22Rv1 (cell line): ENCODE results near the gene SLC9A7.

Experiments
- H3K27ac ChIP-seq: fragments of 450-650 bp; 2 replicates; pipeline ENCODE4 v1.5.1; 2017
- CTCF ChIP-seq: fragments of 450-650 bp; IDR thresholded peaks from 2 replicates; pipeline ENCODE4 v1.5.1; 2017; ENCODE audit warnings: mild to moderate bottlenecking
- ZFX ChIP-seq: fragments of 450-650 bp; IDR thresholded peaks from 2 replicates; pipeline ENCODE4 v1.6.1; 2017; ENCODE audit warnings: antibody characterized with exemption, borderline replicate concordance

The SLC9A7 gene

DNA sequence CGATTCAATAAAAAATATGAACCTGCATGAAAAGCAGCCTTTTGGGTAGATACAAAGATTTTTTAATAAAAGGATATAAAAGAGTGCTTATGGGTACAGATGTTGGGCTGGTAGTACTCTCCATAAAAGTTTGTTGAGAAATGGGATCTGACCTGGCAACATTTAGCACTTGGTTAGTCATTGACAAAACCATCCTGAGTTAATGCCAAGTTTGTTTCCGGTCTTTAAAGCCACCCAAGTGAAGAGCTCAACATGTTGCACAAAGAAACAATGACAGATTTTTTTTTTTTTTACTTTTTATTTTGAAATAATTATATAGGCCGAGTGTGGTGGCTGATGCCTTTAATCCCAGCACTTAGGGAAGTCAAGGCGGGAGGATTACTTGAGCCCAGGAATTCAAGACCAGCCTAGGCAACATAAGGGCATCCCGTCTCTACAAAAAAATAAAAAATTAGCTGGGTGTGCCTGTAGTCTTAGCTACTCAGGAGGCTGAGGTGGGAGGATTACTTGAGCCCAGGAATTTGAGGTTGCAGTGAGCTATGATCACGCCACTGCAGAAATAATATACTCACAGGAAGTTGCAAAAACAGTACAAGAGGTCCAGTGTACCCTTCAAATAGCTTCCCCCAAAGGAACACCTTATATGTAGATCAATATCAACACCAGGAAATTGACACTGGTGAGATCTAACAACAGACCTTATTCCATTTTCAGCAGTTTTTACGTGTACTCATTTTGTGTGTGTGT lies 168.8 kb downstream of the SLC9A7 start:
- TF ChIP-seq ZFX (no peak), CTCF (no peak)
- no peak overlapping the region for H3K27ac ChIP-seq

DNA sequence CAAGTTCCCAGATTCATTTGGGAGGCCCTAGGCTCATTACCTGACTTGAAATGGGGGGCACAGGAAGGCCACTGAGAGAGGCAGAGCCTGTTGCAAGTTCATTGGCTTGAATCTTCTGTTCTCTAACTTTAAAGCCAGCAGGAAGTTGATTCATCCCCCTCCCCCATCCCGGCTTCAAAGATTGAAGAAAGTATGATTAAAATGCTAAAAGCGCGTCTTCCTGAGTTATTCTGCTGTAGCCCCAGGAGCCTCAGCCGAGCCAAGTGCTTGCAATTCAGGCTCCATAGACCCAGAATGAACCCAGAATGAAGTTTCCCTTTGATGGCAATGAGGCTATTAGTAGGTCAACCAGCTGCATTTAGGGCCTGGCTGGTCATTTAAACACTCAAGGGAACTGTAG lies 170.7 kb downstream of the SLC9A7 start:
- no peak overlapping the region for H3K27ac ChIP-seq
- no peak for TF ChIP-seq CTCF
- TF ChIP-seq ZFX = no peak

GRCh38 chrX:46587753-46588171 lies 171.2 kb downstream of the SLC9A7 start:
- H3K27ac ChIP-seq = no peak overlapping the region
- TF ChIP-seq CTCF = no peak
- no peak for TF ChIP-seq ZFX

GRCh38 chrX:46587158-46587557 lies 171.8 kb downstream of the SLC9A7 start:
- no peak overlapping the region for H3K27ac ChIP-seq
- TF ChIP-seq CTCF (no peak), ZFX (no peak)

DNA sequence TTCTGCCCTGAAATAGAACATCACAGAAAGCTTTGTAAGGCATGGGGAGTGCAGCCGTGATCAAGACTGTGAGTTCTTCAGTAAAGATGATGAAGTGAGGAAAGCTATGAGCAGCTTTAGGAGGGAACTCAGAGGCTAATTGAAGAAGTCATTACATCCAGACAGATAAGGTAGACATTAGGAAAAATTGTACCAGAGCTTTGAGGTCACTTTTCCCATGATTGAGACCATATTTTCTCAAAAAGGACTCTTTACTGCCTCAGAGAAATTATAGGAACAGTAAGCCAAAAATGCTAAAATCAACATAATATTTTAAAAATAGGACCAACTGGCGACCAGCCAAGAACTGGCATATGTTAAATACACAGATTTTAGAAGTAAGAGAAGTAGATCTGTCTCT lies 174.2 kb downstream of the SLC9A7 start:
- H3K27ac ChIP-seq = no peak overlapping the region
- TF ChIP-seq CTCF (no peak), ZFX (no peak)

GRCh38 chrX:46582966-46583365 lies 176.0 kb downstream of the SLC9A7 start:
- no peak overlapping the region for H3K27ac ChIP-seq
- TF ChIP-seq CTCF (no peak), ZFX (no peak)

DNA sequence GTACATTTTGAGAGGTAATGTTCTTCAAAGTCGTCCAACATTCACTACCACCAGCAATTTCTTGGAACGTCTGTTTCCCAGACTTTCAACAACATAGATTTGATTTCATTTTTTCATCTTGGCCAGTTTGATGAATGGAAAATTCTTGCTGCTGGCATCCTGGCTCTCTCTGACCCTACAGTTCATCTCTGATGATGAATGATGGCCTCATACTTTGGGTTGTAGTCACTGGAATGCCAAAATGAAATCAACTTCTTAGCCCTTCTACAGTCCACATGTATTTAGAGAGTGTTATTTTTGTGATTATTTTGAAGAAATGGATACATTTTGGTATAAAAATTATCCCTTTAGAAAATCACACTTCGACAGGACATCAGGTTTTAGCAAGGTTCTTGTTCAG lies 176.6 kb downstream of the SLC9A7 start:
- no peak overlapping the region for H3K27ac ChIP-seq
- TF ChIP-seq CTCF (no peak), ZFX (no peak)
